ES-I3 (cell line): Measurements from ENCODE around the gene NUP85.
"Not testable (repeated sequence)": the region's sequence is repeated elsewhere in the genome, so short reads cannot be mapped to it uniquely, and the experiment has no call there.

Experiments used
- H3K36me3 ChIP-seq: 2 replicates; pipeline ENCODE4 v1.6.1; 2013; ENCODE audit warnings: mild to moderate bottlenecking, low read length, control low read depth, moderate library complexity; ENCODE audit not compliant: insufficient read depth
- H3K4me1 ChIP-seq: 2 replicates; pipeline ENCODE4 v1.6.1; 2013; ENCODE audit warnings: mild to moderate bottlenecking, control low read depth, low read length; ENCODE audit not compliant: insufficient read depth
- H3K9ac ChIP-seq: 2 replicates; pipeline ENCODE4 v1.6.1; 2013; ENCODE audit warnings: low read depth, mild to moderate bottlenecking, low read length, moderate library complexity
- H3K9me3 ChIP-seq: 2 replicates; pipeline ENCODE4 v1.6.1; 2013; ENCODE audit warnings: mild to moderate bottlenecking, low read length, moderate library complexity; ENCODE audit not compliant: control insufficient read depth, insufficient read depth

The NUP85 gene, protein sequence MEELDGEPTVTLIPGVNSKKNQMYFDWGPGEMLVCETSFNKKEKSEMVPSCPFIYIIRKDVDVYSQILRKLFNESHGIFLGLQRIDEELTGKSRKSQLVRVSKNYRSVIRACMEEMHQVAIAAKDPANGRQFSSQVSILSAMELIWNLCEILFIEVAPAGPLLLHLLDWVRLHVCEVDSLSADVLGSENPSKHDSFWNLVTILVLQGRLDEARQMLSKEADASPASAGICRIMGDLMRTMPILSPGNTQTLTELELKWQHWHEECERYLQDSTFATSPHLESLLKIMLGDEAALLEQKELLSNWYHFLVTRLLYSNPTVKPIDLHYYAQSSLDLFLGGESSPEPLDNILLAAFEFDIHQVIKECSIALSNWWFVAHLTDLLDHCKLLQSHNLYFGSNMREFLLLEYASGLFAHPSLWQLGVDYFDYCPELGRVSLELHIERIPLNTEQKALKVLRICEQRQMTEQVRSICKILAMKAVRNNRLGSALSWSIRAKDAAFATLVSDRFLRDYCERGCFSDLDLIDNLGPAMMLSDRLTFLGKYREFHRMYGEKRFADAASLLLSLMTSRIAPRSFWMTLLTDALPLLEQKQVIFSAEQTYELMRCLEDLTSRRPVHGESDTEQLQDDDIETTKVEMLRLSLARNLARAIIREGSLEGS

GRCh38 chr17:75205037-75205792, at the start of gene NUP85:
NUP85 (plus strand) TSS chr17:75205679; CDS start chr17:75205762, 83 bp downstream.
- Histone ChIP-seq H3K4me1 (no peaks in the 10 kb centered on the region), H3K9ac (peak within 1 kb of the TSS; percentile 98), H3K36me3 (peaks cover 11% of the 10 kb centered on the region), H3K9me3 (no peaks in the 10 kb centered on the region)

GRCh38 chr17:75158480-75158879, 47.0 kb upstream of the NUP85 start:
- not testable (repeated sequence) for H3K36me3 ChIP-seq, H3K4me1 ChIP-seq, H3K9ac ChIP-seq, H3K9me3 ChIP-seq

- no peaks in the 10 kb centered on the region for H3K9me3 ChIP-seq
- H3K36me3 ChIP-seq: no peaks in the 10 kb centered on the region
- H3K9ac ChIP-seq: no peak overlapping the region
- peaks cover 7% of the 10 kb centered on the region; the same call in 1 of the 2 replicates for H3K4me1 ChIP-seq
These were observed 46.1 kb upstream of the NUP85 start for GRCh38 chr17:75159196-75160031.

DNA sequence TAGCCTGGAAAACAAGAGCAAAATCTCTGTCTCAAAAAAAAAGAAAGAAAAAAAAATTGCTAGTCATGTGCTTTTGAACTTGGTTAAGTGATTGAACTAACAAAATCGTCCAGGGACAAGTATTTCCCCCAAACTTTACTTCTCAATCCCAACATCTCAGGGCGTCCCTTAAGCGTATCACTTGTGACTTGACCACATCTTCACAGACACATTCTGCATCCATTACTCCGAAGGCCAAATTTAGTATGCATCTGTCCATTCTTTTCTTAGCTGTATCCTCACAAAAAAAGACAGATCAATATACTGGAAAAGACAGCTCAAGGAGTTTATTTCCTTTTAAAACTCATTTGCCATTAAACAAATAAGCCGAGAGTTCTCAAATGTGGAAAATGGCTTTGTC, 45.3 kb upstream of the NUP85 start:
- Histone ChIP-seq H3K36me3 (no peaks in the 10 kb centered on the region; the same call in 1 of the 2 replicates), H3K9ac (no peak overlapping the region), H3K9me3 (no peaks in the 10 kb centered on the region), H3K4me1 (peaks cover 3% of the 10 kb centered on the region; the same call in 1 of the 2 replicates)

DNA sequence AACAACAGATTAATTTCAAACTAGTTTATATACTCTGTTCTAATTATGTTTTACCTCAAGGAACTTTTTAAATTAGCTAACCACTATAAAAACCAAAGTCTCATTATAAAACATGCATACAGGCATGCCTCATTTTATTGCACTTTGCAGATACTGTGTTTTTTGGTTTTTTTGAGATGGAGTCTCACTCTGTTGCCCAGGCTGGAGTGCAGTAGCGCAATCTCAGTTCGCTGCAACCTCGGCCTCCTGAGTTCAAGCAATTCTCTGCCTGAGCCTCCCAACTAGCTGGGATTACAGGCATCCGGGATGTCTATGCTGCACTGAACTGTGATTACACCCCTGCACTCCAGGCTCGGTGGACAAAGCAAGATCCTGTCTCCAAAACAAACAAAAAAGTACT, 42.4 kb upstream of the NUP85 start:
- Histone ChIP-seq H3K36me3 (peaks cover 16% of the 10 kb centered on the region), H3K9me3 (no peaks in the 10 kb centered on the region), H3K4me1 (peaks cover 3% of the 10 kb centered on the region; the same call in 1 of the 2 replicates), H3K9ac (no peak overlapping the region)

GRCh38 chr17:75164606-75165005, 40.9 kb upstream of the NUP85 start:
- peaks cover 21% of the 10 kb centered on the region for H3K36me3 ChIP-seq
- not testable (repeated sequence) for H3K9ac ChIP-seq

GRCh38 chr17:75168998-75169397, 36.5 kb upstream of the NUP85 start:
- Histone ChIP-seq H3K9me3 (no peaks in the 10 kb centered on the region), H3K4me1 (no peaks in the 10 kb centered on the region), H3K9ac (no peak overlapping the region), H3K36me3 (peaks cover 37% of the 10 kb centered on the region)

More at GRCh38 chr17:75164606-75165005, 40.9 kb upstream of the NUP85 start:
- not testable (repeated sequence) for H3K9me3 ChIP-seq, H3K4me1 ChIP-seq

DNA sequence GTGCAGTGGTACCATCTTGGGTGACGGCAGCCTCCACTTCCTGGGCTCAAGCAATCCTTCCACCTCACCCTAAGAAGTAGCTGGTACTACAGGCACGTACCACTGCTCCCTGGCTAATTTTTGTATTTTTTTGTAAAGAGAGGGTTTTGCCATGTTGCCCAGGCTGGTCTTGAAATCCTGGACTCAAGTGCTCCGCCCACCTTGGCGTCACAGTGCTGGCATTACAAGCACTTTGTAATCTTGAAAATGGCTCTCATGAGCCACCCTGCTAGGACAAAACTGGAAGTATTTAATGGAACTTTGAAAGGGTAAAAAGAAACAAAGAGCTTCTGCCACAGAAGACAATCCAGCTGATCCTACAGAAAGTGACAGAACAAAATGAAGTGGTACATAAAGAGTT, 32.0 kb upstream of the NUP85 start:
- Histone ChIP-seq H3K36me3 (peaks cover 48% of the 10 kb centered on the region), H3K9ac (no peak overlapping the region), H3K4me1 (no peaks in the 10 kb centered on the region), H3K9me3 (no peaks in the 10 kb centered on the region)

DNA sequence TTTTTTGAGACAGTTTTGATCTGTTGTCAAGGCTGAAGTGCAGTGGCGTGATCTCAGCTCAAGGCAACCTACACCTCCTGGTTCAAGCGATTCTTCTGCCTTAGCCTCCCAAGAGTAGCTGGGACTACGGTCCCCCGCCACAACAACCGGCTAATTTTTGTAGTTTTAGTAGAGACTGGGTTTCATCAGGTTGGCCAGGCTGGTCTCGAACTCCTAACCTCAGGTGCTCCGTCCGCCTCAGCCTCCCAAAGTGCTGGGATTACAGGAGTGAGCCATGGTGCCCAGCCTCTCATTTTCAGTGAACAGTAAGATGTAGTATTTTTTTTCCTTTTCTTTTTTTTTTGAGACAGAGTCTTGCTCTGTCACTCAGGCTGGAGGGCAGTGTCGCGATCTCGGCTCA, 30.5 kb upstream of the NUP85 start:
- H3K4me1 ChIP-seq: no peaks in the 10 kb centered on the region
- H3K9ac ChIP-seq: no peak overlapping the region
- no peaks in the 10 kb centered on the region for H3K9me3 ChIP-seq
- H3K36me3 ChIP-seq: peaks cover 55% of the 10 kb centered on the region

GRCh38 chr17:75176625-75177024, 28.9 kb upstream of the NUP85 start:
- H3K4me1 ChIP-seq: peaks cover 4% of the 10 kb centered on the region; the same call in 1 of the 2 replicates
- H3K9ac ChIP-seq: no peak overlapping the region
- H3K9me3 ChIP-seq: no peaks in the 10 kb centered on the region
- peaks cover 52% of the 10 kb centered on the region for H3K36me3 ChIP-seq

DNA sequence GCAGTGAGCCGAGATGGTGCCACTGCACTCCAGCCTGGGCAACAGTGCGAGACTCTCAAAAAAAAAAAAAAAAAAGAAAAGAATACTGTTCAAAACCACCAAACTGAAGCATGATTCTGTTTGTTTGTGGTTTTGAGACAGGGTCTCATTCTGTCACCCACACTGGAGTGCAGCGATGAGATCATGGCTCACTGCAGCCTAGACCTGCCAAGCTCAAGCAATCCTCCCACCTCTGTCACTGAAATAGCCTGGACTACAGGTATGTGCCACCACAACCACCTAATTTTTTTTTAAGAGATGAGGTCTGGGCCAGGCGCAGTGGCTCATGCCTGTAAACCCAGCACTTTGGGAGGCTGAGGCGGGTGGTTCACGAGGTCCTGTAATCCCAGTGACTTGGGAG, 27.0 kb upstream of the NUP85 start:
- H3K36me3 ChIP-seq: peaks cover 47% of the 10 kb centered on the region
- no peaks in the 10 kb centered on the region for H3K9me3 ChIP-seq
- H3K9ac ChIP-seq: no peak overlapping the region
- H3K4me1 ChIP-seq: peaks cover 4% of the 10 kb centered on the region

- H3K9me3 ChIP-seq: no peaks in the 10 kb centered on the region
- H3K4me1 ChIP-seq: peaks cover 4% of the 10 kb centered on the region
- peak overlapping the region; percentile 94 for H3K9ac ChIP-seq
- peaks cover 23% of the 10 kb centered on the region for H3K36me3 ChIP-seq
These were observed 24.4 kb upstream of the NUP85 start for GRCh38 chr17:75181110-75181509.

GRCh38 chr17:75181608-75182318, 23.7 kb upstream of the NUP85 start:
- Histone ChIP-seq H3K9ac (peak overlapping the region; percentile 94), H3K9me3 (no peaks in the 10 kb centered on the region), H3K36me3 (peaks cover 18% of the 10 kb centered on the region), H3K4me1 (peaks cover 4% of the 10 kb centered on the region)
